Thyroid gland (tissue), 4 donors: ENCODE measurements around the gene MAP3K6. TPM values are rescaled to one million over a fixed set of nuclear protein-coding genes. Genes with fewer than 3 reads are reported as not detected.

Experiments used
- DNase-seq, 2 donors: peaks; one replicate each; pipeline ENCODE4 v3.0.0-alpha.2; 2019
- H3K27ac ChIP-seq, 3 donors: fragments of 200-600 bp; sonication (generic); 1 replicate in 2 of 3; 2 replicates in 1 of 3; pipeline ENCODE4 v1.5.1; 2016 to 2019; ENCODE audit warnings: mild to moderate bottlenecking in 1 of 3, moderate library complexity in 1 of 3
- H3K27me3 ChIP-seq: fragments of 200-600 bp; sonication (generic); one replicate; pipeline ENCODE4 v1.5.1; 2019
- H3K36me3 ChIP-seq, 2 donors: fragments of 200-600 bp; sonication (generic); one replicate each; pipeline ENCODE4 v1.5.1; 2016 to 2019
- H3K4me1 ChIP-seq, 2 donors: fragments of 200-600 bp; sonication (generic); one replicate each; pipeline ENCODE4 v1.5.1; 2017 to 2019
- H3K4me3 ChIP-seq, 3 donors: fragments of 200-600 bp; sonication (generic); replicated peaks in 1 of 3; 1 replicate in 2 of 3; 2 replicates in 1 of 3; pipeline ENCODE4 v1.5.1; 2016; ENCODE audit warnings: mild to moderate bottlenecking in 1 of 3
- H3K9me3 ChIP-seq: fragments of 200-600 bp; sonication (generic); one replicate; pipeline ENCODE4 v1.5.1; 2017
- CTCF ChIP-seq, 6 experiments: fragments of 200-600 bp in 3 of 6; fragments of 450-650 bp in 3 of 6; sonication (generic) in 3 of 6; IDR thresholded peaks; one replicate each; pipeline ENCODE4 v1.5.1; 2016 to 2019; ENCODE audit warnings: antibody characterized with exemption in 6 of 6, mild to moderate bottlenecking in 2 of 6, inconsistent platforms in 1 of 6, moderate library complexity in 1 of 6
- POLR2A ChIP-seq, 2 donors: fragments of 450-650 bp; IDR thresholded peaks; one replicate each; pipeline ENCODE4 v1.6.1; 2017; ENCODE audit warnings: antibody characterized with exemption in 2 of 2, mild to moderate bottlenecking in 2 of 2, moderate library complexity in 1 of 2
- WGBS, 2 donors: methylation state at CpG; one replicate each; pipeline ENCODE4 v1.1.5; 2017; 5-methylcytosine and 5-hydroxymethylcytosine counted together
- intact Hi-C: fragments of 100-400 bp; cut with DNase I; formaldehyde crosslinking; loops from one replicate; pipeline ENCODE4 v1.15.1; 2023
- total RNA-seq, 4 donors: library from RNA; depleted of rRNA; stranded (reverse); fragments of >200 nt; gene quantifications; one replicate each; pipeline ENCODE4 v1.2.3, GENCODE V29; 2016

The MAP3K6 gene
- total RNA-seq, 4 donors from 2014 or later: 17.6 to 62.9 (median 32.3) TPM

- no peaks in the 10 kb centered on the region for H3K9me3 ChIP-seq
- no peaks in the 10 kb centered on the region for H3K27me3 ChIP-seq
- H3K4me3 ChIP-seq: no peak overlapping the region
- H3K4me1 ChIP-seq: peaks cover 0 to 30% of the 10 kb centered on the region in 2 donors
- TF ChIP-seq POLR2A (IDR thresholded peaks at IDR 0.05): no peak
- TF ChIP-seq CTCF (IDR thresholded peaks at IDR 0.05): no peak
- WGBS, 2 donors: 79 to 81% methylated on average over 12 of the region's 12 CpGs
- intact Hi-C loops: no loop called here
- DNase-seq: no peak
- no peaks in the 10 kb centered on the region for H3K36me3 ChIP-seq
- H3K27ac ChIP-seq: no peak overlapping the region
These were observed 14.3 kb upstream of the MAP3K6 start for GRCh38 chr1:27380766-27381733.

- intact Hi-C loops: no loop called here
- DNase-seq: no peak
- 87 to 100% methylated on average over 1 to 3 of the region's 4 CpGs for WGBS, 2 donors
- no peaks in the 10 kb centered on the region for H3K27me3 ChIP-seq
- no peaks in the 10 kb centered on the region for H3K36me3 ChIP-seq
- H3K9me3 ChIP-seq: no peaks in the 10 kb centered on the region
- peaks cover 0 to 30% of the 10 kb centered on the region in 2 donors for H3K4me1 ChIP-seq
- no peak for TF ChIP-seq CTCF (IDR thresholded peaks at IDR 0.05)
- no peak overlapping the region for H3K4me3 ChIP-seq
- H3K27ac ChIP-seq: no peak overlapping the region
These were observed 13.5 kb upstream of the MAP3K6 start for GRCh38 chr1:27380224-27380623.

DNA sequence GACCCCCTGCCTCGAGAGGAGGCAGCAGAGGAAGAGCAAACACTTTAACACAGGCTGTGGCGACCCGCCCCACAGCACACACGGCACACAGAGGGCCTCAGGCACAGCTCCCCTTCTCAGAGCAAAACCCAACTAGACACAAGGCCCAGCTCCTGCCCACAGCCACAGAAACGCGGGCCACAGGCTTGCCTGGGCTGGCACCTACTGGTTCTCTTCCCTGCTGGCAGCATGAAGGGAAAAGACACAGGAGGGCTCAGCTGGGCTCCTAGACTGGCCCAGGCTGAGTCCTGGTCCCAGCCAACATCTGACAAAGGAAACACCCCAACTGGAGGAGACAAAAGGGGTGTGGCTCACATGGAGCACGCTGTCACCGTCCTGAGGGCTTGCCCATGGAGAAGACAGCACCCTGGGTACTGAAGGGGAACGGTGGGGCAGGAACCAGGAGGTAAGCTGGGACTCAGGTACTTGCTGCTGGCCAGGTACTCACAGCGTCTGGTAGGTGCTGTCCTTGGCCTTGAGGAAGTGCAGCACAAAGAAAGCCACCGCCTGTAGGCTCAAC, 12.9 kb upstream of the MAP3K6 start:
- Histone ChIP-seq H3K36me3 (no peaks in the 10 kb centered on the region), H3K4me1 (peaks cover 0 to 30% of the 10 kb centered on the region in 2 donors), H3K4me3 (no peak overlapping the region), H3K9me3 (no peaks in the 10 kb centered on the region), H3K27me3 (no peaks in the 10 kb centered on the region), H3K27ac (no peak overlapping the region)
- DNase-seq: no peak
- intact Hi-C loops: no loop called here
- 70 to 77% methylated on average over 6 to 9 of the region's 11 CpGs for WGBS, 2 donors
- no peak for TF ChIP-seq CTCF (IDR thresholded peaks at IDR 0.05)
- no peak for TF ChIP-seq POLR2A (IDR thresholded peaks at IDR 0.05)

DNA sequence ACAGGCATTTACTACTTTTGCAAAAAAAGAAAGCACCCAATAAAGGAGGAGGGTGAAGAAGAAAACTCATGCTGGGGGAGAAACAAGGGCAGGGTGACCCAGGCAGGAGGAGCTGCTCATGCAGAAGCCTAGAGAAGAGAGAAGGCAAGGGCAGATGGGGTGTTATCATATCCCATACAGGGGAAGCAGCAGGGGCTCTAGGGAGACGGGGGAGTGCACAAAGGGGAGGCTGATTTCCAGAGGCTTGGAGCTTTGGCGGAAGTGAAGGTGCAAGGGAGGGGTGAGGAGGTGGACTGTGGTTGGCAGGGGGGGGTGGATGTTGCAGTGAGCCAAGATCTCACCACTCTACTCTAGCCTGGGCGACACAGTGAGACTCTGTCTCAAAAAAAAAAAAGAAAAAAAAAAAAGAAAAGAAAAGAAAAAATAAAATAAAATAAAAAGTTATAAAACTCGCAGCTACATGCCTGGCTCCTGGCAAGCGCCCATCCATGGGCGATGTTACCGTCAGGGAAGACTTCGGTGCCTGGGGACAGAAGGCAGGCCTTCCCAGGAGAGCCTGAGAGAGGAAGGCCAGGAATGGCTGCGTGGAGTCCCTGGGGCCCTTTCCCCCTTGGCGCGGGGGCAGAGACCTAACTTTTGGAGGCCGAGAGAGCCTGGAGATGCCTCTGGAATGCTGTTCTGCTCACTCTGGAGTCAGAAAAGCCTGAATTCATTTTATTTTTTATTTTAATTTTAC, 11.2 kb upstream of the MAP3K6 start:
- Histone ChIP-seq H3K27me3 (no peaks in the 10 kb centered on the region), H3K9me3 (no peaks in the 10 kb centered on the region), H3K4me1 (peaks cover 0 to 32% of the 10 kb centered on the region in 2 donors), H3K36me3 (no peaks in the 10 kb centered on the region), H3K27ac (no peak overlapping the region), H3K4me3 (no peak overlapping the region)
- intact Hi-C loops: no loop called here
- no peak for DNase-seq
- 86 to 88% methylated on average over 12 of the region's 12 CpGs for WGBS, 2 donors
- no peak for TF ChIP-seq CTCF (IDR thresholded peaks at IDR 0.05)
- TF ChIP-seq POLR2A (IDR thresholded peaks at IDR 0.05): no peak
